Fibroblast of the aortic adventitia (primary cell): ENCODE data around the gene CCDC137. TPM values are rescaled to one million over a fixed set of nuclear protein-coding genes. Genes with fewer than 3 reads are reported as not detected.

ENCODE experiments used
- DNase-seq: peaks from one replicate; pipeline ENCODE4 v3.0.0-alpha.2; 2010; ENCODE audit warnings: low read depth
- H3K4me3 ChIP-seq: 2 replicates; pipeline ENCODE4 v1.5.1; 2011; ENCODE audit warnings: low read depth, mild to moderate bottlenecking, control low read depth, low read length, moderate library complexity
- CTCF ChIP-seq: IDR thresholded peaks from 2 replicates; pipeline ENCODE4 v1.5.1; 2011; ENCODE audit warnings: mild to moderate bottlenecking, low read length, control low read depth, inconsistent platforms; ENCODE audit not compliant: insufficient read depth
- total RNA-seq: library from RNA; depleted of rRNA; stranded (reverse); fragments of >200 nt; gene quantifications from 2 replicates; pipeline ENCODE4 v1.2.3, GENCODE V29; 2012; ENCODE audit warnings: low replicate concordance

The CCDC137 gene
- total RNA-seq, 1 donor, result 7.0 TPM

- no peak for DNase-seq
- TF ChIP-seq CTCF, result no peak
- H3K4me3 ChIP-seq, result no peak overlapping the region
Observed at GRCh38 chr17:81644976-81645952, 21.3 kb upstream of the CCDC137 start.

GRCh38 chr17:81646869-81647600 lies 19.5 kb upstream of the CCDC137 start:
- no peak overlapping the region for H3K4me3 ChIP-seq
- TF ChIP-seq CTCF, result no peak
- no peak for DNase-seq

- no peak for TF ChIP-seq CTCF
- DNase-seq, result no peak
- no peak overlapping the region for H3K4me3 ChIP-seq
Observed at GRCh38 chr17:81647640-81648012, 18.9 kb upstream of the CCDC137 start.

- no peak overlapping the region for H3K4me3 ChIP-seq
- no peak for TF ChIP-seq CTCF
- no peak for DNase-seq
Observed at GRCh38 chr17:81648013-81648706, 18.4 kb upstream of the CCDC137 start.

- no peak for TF ChIP-seq CTCF
- no peak overlapping the region for H3K4me3 ChIP-seq
- no peak for DNase-seq
Observed at GRCh38 chr17:81648707-81649085, 17.8 kb upstream of the CCDC137 start.

GRCh38 chr17:81650951-81651350 lies 15.6 kb upstream of the CCDC137 start:
- TF ChIP-seq CTCF, result no peak
- no peak overlapping the region for H3K4me3 ChIP-seq
- no peak for DNase-seq
